Embryonic facial prominence (tissue), 1 donor: ENCODE measurements around the gene RNF148.
A peak's percentile ranks its signal among the peaks of the same experiment; 100 is the strongest.
"Not testable (repeated sequence)": the region's sequence is repeated elsewhere in the genome, so short reads cannot be mapped to it uniquely, and the experiment has no call there.

ENCODE experiments used
- DNase-seq: peaks from one replicate; pipeline ENCODE4 v3.0.0-alpha.2; 2016; ENCODE audit errors: extremely low spot score

Gene RNF148

DNA sequence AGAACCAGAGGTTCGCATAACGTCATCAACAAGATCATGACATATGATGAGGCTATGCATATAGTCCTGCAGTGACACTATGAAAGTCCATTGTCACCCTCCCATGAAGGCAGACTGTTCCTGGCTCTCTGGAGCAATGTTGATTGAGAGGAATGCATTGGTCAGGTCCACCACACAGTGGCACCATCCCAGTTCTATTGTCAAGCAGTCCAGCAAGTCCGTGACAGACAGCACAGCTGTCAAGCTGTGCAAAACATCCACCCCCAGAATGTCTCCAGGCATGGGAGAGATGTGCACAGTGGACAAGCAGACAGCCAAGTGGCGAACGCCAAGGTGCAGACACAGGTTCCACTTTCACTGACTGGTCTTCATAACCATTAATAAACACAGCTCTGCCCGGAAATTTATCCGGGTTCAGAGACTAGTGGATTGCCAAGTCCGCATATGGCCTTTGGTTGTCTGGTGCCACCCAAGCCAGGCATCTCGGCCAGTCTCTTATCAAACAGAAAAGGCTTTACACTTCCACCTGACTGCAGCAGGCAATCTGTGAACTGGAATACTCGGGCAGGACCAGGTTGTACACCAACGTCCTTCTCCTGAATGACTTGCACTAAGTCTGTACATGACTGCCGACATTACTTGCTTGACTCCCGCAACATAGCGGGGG, 11.0 kb downstream of the RNF148 start:
- DNase-seq = no peak

DNA sequence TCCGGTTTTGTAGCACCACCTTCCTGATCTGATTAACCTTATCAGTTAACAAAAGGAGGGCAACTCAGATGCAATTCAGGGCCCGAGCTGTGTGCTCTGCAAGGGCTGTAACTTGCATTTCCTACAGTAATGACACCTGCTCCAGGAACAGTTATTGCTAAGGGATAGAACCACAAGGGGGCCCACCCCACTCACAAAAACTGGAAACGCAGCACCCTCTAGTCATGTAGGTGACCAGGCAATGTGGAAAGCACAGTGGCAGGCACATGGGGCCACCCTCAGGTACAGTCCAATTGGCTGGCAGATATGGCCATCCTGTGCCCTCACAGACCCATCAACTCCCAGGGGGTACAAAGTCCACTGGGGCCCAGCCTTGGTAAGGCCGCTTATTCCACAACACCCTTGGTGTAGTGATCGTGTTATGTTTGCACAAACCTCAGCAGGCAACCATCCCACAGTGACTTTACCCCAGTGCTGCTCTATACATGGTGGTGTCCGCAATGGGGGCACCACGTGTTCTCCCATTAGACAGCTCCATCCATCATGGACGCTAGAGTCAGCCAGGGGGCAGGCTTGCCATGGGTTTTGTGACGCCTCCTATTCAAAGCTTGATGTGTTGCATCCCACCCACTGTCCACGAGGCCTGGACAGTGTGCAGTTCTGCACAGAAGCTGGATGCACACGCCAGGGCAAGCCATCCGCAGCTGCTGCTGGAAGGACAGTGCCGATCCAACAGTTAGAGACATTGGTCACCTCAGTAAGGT, 13.2 kb downstream of the RNF148 start:
- DNase-seq = no peak

DNA sequence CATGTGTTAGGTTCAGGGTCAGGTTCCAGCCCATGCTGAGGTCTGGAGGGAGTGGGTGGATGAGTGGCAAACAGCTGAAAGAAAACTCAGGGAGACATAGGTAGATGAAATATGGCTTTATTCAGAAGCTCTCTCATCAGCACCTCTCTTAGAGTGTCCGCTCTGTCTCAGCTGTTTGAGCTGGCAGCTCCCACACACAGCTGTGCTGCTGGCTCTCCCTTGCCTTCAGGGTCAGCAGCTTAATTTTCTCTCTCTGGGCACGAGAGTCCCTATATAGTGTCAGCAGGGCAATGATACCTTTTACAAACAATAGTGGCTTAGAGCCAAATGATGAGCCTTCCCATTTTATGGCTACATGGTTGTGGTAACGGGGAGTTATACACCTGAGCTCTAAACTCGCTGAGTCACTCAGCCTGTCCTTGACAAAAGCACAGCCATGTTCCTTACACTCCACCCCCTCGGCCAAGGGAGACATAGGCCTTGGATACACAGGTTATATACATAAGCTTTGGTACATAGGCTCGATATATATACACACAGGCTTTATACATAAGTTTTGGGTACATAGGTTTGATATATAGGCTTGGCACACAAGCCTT, 14.2 kb downstream of the RNF148 start:
- DNase-seq = no peak

DNA sequence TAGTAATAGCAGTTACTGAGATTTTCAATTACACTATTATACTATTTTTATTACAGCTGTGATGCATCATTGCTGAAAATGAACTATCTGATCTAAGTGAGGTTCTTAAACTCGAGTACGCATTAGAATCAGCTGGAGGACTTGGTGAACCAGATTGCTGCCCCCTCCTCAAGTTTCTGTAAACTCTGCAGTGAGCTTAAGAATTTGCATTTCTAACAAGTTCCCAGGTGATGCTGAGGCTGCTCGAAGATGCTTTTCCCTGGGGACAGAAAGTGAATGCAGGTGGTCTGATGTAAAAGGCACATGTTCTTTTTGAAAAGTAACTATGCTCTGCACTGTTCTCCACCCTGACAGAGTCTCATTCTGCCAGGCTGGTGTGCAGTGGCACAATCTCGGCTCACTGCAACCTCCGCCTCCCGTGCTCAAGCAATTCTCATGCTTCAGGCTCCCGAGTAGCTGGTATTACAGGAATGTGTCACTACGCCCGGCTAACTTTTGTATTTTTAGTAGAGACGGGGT, 16.3 kb downstream of the RNF148 start:
- DNase-seq = no peak

DNA sequence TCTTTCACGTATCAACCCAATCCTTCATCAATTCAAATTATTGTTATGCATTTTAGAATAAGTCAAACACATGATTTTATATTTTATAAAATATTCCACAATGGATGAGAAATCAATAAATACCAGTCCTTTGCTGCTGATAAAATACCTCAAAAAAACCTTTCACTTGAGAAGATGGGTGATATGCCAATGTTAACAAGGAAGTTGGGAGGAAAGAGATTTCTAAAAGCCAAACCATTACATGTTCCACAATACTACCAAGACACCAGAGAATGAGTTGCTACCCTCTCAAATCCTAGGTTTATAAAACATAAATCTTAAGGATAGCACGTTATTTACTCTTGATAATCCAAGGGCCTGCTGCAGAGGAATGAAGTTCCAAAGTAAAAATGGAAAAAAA, 18.2 kb downstream of the RNF148 start:
- no peak for DNase-seq

DNA sequence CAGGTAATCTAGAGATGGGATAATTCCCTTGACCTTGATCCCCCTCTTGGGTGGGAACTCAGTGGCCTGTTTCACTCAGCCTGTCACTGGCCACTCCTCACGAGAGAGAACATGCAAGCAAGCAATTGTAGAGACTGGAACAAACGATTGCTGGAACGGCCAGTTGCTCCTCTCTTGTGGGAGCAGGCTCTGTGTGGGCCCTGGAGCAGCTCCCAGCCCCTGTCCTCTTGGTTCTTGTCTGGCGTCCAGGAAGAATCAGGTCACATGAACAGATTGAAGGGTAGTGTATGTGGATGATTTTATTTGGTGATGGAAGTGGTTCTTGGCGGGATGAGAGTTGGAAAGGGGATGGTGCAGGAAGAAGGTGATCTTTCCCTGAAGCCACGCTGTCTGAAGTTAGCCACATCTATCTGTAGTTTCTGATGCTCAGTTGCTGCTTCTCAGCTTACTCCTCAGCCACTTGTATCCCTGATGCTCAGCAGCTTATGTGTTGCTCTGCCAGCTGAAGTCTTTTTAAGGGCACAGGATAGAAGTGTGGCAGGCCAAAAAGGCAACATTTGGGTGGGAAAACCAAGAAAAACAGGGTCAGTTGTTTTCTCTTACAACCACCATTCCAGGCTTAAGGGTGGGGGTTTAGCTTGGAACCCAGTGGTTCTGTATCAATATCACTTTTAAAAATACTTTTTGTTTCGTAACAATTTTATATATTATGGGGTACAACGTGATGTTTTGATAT, 19.7 kb downstream of the RNF148 start:
- no peak for DNase-seq

DNA sequence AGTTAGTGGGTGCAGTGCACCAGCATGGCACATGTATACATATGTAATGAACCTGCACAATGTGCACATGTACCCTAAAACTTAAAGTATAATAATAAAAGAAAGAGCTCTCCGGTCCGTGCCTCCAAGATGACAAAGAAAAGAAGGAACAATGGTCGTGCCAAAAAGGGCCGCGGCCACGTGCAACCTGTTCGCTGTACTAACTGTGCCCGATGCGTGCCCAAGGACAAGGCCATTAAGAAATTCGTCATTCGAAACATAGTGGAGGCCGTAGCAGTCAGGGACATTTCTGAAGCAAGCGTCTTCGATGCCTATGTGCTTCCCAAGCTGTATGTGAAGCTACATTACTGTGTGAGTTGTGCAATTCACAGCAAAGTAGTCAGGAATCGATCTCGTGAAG, 21.5 kb downstream of the RNF148 start:
- DNase-seq = not testable (repeated sequence)

DNA sequence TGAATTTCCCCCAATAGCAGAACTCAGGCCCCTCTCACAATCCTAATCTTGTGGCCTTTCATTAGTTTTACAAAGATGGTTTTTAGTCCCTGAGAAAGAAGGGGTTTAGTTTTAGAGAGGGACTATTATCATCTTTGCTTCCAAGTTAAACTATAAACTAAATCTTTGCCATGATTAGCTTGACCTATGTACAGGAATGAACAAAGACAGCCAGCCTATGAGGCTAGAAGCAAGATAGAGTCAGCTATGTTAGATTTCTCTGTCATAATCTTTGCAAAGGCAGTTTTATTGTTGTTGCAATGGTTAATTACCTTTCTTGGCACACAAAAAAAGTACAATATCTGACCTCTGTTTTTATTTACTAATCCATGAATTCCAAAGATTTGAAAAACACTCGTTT, 22.9 kb downstream of the RNF148 start:
- DNase-seq = no peak

DNA sequence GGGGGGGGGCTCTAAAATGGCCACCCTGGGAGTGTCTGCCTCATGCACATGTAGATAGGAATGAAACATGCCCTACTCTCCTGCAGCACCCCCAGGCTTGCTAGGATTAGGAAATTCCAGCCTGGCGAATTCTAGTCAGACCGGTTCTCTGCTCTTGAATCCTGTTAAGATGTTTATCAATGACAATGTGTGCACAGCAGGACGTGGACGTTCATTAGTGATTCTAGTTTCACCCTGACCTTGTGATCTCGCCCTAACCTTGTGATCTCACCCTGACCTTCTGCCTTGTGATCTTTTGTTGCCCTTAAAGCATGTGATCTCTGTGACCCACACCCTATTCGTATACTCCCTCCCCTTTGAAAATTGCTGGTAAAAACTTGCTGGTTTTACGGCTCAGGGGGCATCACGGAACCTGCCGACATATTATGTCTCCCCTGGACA, 23.4 kb downstream of the RNF148 start:
- not testable (repeated sequence) for DNase-seq

DNA sequence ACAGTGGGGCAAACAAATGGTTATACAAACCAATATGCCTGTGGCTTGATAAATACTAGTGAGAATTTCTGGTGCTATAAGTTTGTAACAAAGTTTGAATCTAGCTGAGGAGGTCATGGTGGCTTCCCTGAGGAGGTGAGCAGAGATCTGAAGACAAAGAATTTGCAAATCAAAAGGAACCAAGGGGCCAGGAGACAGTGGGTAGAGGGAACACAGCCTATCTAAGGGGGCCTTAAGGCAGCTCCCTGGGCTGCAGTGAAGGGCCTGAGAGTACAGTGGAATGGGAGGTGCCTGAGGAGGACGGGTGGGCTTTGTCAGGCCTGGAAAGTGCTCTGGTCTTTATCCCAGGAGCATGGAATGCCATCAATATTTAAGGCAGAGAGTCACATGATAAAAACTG, 25.6 kb downstream of the RNF148 start:
- no peak for DNase-seq

DNA sequence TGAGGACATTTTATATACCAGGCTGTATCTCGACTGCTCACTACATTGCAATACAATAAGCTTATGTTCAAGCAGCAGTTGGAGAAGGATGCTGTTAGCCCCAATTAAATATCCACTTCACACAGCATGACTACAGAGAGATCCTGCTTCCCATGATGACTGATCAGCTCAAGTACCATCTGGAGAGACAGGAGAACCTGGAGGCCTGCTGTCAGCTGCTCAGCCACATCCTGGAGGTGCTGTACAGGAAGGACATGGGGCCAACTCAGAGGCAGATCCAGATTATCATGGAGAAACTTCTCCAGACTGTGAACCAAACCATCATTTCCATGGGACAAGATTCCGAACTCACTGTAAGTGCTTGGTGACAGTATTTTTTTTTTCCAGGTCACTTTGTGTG, 26.3 kb downstream of the RNF148 start:
- no peak for DNase-seq

DNA sequence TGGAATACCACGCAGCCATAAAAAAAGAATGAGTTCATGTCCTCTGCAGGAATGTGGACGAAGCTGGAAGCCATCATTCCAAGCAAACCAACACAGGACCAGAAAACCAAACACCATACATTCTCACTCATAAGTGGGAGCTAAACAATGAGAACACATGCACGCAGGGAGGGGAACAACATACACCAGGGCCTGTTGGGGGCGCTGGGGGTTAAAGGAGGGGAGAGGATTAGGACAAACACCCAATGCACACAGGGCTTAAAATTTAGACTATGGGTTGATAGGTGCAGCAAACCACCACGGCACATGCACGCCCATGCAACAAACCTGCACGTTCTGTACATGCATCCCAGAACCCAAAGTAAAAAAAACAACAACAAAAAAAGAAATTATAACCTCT, 27.1 kb downstream of the RNF148 start:
- DNase-seq = no peak

DNA sequence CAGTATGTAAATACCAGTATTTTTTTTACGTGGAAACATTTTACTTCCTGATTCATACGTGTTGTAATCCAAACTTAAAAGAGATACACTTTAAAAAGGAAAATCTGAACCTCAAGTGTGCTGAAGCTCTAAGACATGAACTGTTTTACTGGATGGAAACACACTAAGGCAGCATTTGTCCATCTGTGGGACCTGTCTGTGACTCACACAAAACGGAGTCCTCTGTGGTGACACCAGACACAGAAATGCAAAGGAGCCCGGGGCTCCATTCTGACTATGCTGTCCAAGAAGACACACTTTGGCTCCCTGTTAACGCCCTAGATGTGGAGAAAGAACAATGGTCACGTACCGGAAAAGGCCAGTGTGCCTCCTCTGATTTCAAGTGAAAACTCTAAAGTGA, 27.7 kb downstream of the RNF148 start:
- DNase-seq = no peak

DNA sequence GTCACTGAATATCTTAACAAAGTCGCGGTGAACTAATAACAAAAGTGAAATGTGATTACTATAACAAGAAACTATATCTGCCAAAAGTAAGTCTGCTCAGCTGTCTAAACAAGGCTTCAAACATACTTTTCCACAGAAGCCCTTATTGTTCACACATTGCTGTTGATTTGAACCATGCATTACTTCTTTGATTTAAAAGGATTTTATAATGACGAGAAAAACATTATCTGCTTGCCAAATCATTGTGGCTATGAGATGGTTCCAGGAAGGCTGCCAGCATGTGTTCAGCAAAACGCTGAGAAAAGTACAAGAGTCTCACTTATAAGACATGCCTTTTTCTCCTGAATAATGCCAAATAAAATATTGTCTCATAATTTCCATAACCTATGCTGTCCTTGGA, 28.2 kb downstream of the RNF148 start:
- peak; percentile 66 for DNase-seq

DNA sequence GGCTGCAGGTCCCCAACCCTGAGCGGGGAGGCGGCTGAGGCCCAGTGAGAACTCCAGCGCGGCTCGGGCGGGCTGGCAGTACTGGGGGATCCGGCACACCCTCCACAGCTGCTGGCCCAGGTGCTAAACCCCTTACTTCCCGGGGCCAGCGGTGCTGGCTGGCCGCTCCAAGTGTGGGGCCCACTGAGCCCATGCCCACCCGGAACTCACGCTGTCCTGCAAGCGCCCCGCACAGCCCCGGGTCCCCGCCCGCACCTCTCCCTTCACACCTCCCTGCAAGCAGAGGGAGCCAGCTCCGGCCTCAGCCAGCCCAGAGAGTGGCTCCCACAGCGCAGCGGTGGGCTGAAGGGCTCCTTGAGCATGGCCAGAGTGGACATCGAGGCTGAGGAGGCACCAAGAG, 28.8 kb downstream of the RNF148 start:
- no peak for DNase-seq

DNA sequence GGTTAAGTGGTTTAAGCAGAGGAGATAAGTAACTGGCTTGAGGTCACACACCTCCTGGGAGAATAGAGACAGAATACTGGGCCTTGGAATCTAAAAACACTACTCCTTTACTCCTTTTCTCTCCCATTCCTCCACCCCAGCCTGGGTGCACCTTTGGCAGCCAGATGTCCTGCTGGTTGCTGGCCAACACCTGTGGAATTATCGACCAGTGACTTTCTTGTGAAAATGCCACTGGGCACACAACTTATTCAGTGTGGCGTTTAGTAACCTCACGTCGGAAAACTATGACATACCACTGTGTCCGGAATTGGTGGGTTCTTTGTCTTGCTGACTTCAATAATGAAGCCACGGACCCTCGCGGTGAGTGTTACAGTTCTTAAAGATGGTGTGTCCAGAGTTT, 30.2 kb downstream of the RNF148 start:
- DNase-seq = no peak

DNA sequence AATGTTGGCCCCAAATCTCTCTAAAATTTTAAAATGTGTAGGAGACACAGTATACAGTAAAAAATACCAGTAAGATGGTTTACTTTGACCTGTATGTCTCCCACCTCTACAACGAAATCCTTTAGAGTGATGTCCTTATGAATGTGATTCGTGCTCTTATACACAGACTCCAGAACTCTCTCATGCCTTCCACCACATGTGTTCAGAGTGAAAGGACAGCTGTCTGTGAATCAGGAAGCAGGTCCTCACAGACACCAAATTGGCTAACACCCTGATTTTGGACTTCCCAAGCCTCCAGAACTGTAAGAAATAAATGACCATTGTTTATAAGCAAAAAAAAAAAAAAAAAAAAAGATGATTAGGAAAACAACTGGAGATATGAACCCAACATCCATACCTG, 39.0 kb downstream of the RNF148 start:
- DNase-seq = no peak

DNA sequence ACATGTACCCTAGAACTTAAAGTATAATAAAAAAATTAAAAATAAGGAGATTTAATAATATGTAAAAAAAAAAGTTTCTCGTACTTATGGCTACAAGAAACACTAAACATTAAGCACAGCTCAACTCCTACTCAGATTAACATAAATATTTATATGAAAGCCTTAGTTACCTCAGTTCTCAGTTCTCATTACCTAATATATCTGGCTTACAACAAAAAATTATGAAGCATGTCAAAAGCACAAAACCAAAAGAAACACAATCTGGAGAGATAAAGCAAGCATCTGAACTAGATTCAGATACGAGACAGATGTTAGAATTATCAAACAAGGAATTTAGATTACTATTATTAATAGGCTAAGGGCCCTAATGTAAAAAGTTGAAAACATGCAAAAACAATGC, 43.9 kb downstream of the RNF148 start:
- DNase-seq = no peak

DNA sequence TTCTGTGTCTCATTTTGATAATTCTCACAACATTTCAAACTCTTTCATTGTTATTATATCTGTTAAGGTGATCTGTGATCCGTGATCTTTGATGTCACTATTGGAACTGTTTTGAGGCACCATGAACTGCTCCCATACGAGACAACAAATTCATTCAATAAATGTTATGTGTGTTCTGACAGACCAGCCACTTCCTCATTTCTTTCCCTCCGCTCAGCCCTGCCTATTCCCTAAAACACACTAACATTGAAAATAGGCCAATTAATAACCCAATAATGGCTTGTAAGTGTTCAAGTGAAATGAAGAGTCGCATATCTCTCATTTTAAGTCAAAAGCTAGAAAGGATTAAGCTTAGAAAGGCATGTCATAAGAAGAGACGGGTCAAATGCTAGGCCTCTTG, 49.0 kb downstream of the RNF148 start:
- DNase-seq = no peak

DNA sequence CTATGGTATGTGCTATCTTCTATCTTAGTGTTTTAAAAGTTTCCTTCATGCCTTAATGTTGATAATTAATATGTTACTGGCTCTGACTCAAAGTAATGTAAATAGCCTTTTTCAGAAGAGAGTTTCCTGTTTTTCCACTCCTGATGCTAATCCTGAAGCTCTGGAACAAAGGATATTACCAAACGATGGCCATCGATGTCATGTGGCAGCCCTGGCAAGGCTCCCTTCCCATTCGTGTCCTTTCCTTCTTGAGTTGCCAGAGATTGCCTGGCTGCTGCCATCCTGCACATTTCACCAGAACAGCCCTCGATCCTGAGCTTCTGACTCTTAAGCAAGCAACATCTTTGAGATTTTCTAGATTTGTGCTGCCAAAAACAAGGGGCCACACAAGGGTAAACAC, 49.8 kb downstream of the RNF148 start:
- DNase-seq = no peak
